Measurements from ENCODE around the gene NIPBL.

The NIPBL gene

DNA sequence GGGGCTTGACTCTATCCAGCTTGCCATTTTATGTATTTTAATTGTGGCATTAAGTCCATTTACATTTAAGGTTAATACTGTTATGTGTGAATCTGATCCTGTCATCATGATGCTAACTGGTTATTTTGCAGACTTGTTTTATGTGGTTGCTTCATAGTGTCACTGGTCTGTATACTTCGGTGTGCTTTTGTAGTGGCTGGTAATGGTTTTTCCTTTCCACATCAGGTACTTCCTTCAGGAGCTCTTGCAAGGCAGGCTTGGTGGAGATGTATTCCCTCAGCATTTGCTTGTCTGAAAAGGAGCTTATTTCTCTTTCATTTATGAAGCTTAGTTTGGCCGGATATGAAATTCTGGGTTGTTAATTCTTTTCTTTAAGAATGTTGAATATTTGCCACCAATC, 226.7 kb downstream of the NIPBL start:
- DNase-seq = no peak

DNA sequence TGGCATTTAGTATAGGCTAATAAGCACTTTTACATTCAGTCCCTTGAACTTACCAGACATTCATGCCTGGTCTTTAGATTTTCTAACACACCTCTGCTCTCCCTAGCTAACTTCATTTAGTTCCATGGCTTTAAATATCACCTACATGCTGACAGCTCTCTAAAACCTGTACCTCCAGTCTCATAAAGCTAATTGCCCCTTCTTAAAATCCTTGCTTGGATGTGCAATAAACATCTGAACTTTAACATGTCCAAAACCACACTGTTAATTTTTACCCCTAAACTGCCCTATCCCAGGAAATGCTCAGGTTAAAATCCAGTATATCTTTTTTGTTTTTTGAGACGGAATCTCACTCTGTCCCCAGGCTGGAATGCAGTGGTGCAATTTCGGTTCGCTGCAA, 232.8 kb downstream of the NIPBL start:
- DNase-seq = no peak

DNA sequence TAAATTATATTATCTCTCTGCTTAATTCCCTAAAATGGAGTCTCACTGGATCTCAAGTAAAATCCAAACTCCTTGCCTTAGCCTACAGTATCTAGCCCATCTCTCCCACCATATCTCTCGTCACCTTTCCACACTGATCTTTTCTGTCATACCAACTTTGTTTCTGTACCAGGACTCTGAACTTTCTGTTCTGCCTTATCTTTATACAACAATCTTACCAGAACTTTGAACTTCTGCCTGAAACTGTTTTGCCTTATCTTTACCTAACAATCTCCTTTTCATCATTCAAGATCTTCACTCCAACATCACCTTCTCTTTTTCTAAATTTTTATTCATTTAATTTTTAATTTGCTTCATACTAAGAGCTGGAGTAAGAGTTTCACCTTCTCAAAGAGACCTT, 233.6 kb downstream of the NIPBL start:
- DNase-seq = no peak

DNA sequence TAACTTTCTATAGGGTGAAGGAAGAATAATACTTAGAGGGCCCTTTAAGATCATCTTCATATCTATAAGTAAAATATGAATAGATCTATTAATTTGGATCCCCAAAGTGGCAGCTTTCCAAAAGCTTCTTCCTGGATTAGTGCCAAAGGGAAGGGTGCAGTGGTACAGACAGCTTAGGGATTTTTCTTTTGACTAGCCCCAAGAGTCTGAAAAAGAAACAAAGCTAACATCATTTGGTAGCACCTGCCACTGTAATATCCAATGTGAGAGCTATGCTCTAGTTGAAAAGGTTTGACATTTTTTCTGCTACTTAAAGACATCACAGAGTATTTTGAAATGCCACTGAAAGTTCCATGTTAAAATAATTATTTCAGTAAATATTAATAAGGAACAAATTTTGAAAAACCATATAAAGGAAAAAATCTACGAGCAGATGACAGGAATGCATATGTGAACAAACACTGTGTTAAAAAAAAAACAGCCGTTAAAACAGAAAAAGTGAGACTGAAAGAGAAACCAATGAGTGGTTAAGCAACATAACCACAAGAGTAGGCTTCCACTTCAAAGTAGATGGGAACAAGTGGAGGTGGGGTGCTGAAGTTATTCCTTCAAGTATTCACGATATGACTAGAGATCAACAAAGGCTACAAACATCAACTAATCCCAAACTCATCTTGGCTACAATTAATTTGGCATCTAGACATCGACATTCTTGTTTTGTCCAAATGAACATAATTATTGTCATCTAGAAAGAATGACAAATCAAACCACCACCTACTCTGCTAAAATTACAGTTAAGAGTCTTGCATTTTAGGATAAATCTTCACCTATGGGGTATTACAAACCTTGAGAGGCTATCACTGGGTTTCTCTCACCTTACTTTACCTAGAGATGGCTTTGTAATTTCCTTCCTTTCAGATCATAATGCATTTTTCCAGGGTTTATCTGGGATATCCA, 235.1 kb downstream of the NIPBL start:
- no peak for DNase-seq

DNA sequence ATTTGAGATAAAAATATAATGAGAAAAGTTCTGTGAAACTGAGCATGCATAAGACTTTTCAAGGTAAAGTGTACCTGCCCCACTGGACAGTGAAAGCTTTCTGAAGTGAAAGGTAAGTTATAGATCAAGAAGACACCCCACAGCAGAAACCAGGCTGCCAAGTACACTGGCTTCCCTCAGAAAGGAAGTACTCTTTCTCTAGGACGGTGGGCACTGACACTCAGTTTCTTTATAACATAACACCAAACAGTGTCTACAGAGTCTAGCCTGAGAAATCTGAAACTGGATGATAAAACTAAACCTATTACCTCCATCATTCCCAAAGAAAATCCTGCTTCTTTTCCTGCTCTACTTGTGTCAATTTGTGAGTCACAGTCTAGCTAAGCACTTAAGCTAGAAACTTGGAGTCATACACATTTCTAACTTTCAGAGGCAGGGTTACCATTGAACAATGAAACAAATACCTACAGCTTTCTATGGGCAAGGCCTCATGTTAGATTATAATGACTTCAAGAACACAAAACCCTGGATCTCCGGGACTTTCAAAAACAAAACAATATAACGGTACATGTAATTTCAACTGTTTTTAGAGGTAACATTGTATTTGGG, 235.9 kb downstream of the NIPBL start:
- no peak for DNase-seq

All from NCI-H226 (cell line).